Skeletal muscle cell (primary cell): ENCODE results near the gene HSPB8.
A peak's percentile ranks its signal among the peaks of the same experiment; 100 is the strongest.

Experiments used
- DNase-seq: peaks from one replicate; pipeline ENCODE4 v3.0.0-alpha.2; 2010; ENCODE audit warnings: low read depth
- H3K4me3 ChIP-seq: 2 replicates; pipeline ENCODE4 v1.5.1; 2011; ENCODE audit warnings: low read depth, mild to moderate bottlenecking, control low read depth, low read length, moderate library complexity

Gene HSPB8

GRCh38 chr12:119167902-119168301, 10.8 kb upstream of the HSPB8 start:
- DNase-seq = no peak
- H3K4me3 ChIP-seq = no peak overlapping the region

GRCh38 chr12:119168721-119169120, 10.0 kb upstream of the HSPB8 start:
- H3K4me3 ChIP-seq = no peak overlapping the region
- no peak for DNase-seq

GRCh38 chr12:119169150-119169549, 9.6 kb upstream of the HSPB8 start:
- no peak overlapping the region for H3K4me3 ChIP-seq
- no peak for DNase-seq

GRCh38 chr12:119171291-119171690, 7.4 kb upstream of the HSPB8 start:
- H3K4me3 ChIP-seq = no peak overlapping the region
- DNase-seq = no peak

- no peak for DNase-seq
- no peak overlapping the region for H3K4me3 ChIP-seq
Measured at GRCh38 chr12:119171691-119172425, 6.9 kb upstream of the HSPB8 start.

GRCh38 chr12:119175081-119175480, 3.6 kb upstream of the HSPB8 start:
- no peak for DNase-seq
- H3K4me3 ChIP-seq = no peak overlapping the region

- H3K4me3 ChIP-seq = peak overlapping the region; percentile 27
- peak; percentile 86 for DNase-seq
Measured at GRCh38 chr12:119176267-119177055, 2.3 kb upstream of the HSPB8 start.

- no peak for DNase-seq
- H3K4me3 ChIP-seq = no peak overlapping the region
Measured at GRCh38 chr12:119177056-119177325, 1.7 kb upstream of the HSPB8 start.

GRCh38 chr12:119177724-119178380, 879 bp upstream of the HSPB8 start:
- no peak for DNase-seq
- no peak overlapping the region for H3K4me3 ChIP-seq

- DNase-seq = no peak
- H3K4me3 ChIP-seq = peak overlapping the region; percentile 42
Measured at GRCh38 chr12:119179335-119180021, 747 bp downstream of the HSPB8 start.

GRCh38 chr12:119180380-119181040, 1.8 kb downstream of the HSPB8 start:
- H3K4me3 ChIP-seq = peak overlapping the region; percentile 42

GRCh38 chr12:119181202-119181601, 2.5 kb downstream of the HSPB8 start:
- peak overlapping the region; percentile 42 for H3K4me3 ChIP-seq
- no peak for DNase-seq

More at GRCh38 chr12:119180380-119181040, 1.8 kb downstream of the HSPB8 start:
- no peak for DNase-seq

GRCh38 chr12:119181944-119182343, 3.2 kb downstream of the HSPB8 start:
- H3K4me3 ChIP-seq = no peak overlapping the region
- DNase-seq = no peak

GRCh38 chr12:119182701-119183493, 4.2 kb downstream of the HSPB8 start:
- DNase-seq = no peak
- no peak overlapping the region for H3K4me3 ChIP-seq

- no peak overlapping the region for H3K4me3 ChIP-seq
- DNase-seq = no peak
Measured at GRCh38 chr12:119183942-119184695, 5.4 kb downstream of the HSPB8 start.

GRCh38 chr12:119195256-119195655, 16.5 kb downstream of the HSPB8 start:
- H3K4me3 ChIP-seq = no peak overlapping the region
- DNase-seq = no peak

GRCh38 chr12:119198440-119198839, 19.7 kb downstream of the HSPB8 start:
- H3K4me3 ChIP-seq = no peak overlapping the region
- DNase-seq = no peak

- no peak for DNase-seq
- no peak overlapping the region for H3K4me3 ChIP-seq
Measured at GRCh38 chr12:119200601-119201000, 21.9 kb downstream of the HSPB8 start.
